ENCODE data around the gene MMAB.

Gene MMAB

DNA sequence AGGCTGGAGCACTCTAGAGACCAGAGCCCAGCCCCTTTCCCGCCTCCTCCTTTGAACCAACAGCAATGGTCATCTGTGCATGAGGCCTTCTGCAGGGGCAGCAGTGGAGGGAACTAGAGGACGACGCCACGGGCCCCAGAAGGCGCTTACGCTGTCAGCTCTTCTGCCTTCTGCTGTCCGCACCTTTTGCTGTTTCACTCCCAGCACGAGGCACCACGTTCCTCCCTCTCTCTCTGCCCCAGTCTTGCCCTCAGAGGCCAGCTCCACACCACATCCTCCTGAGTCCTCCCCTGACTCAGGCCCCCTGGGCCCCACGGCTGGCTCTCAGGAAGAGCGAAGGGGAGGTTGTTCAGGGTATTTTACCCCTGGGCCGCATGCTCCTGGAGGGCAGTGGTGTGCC, 15.5 kb downstream of the MMAB start:
- DNase-seq, result no peak

DNA sequence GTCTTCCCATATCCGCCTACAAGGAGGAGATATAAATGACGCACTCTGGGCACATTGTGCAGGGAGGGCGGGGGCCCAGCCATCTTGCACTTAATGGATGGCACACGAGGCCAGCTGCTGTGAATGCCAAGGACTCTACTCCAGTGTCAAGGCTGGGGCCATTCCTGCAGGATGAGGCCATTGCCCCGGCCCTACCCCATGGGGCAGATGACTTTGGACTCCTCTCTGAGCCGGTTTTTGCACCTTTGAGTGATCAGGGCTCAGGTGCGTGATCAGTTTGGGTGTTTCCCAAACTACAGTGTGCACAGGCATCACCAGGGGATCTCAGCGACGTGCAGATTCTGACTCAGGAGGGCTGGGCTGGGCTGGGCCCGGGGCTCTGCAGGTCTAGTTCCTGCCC, 16.1 kb downstream of the MMAB start:
- DNase-seq, result no peak

DNA sequence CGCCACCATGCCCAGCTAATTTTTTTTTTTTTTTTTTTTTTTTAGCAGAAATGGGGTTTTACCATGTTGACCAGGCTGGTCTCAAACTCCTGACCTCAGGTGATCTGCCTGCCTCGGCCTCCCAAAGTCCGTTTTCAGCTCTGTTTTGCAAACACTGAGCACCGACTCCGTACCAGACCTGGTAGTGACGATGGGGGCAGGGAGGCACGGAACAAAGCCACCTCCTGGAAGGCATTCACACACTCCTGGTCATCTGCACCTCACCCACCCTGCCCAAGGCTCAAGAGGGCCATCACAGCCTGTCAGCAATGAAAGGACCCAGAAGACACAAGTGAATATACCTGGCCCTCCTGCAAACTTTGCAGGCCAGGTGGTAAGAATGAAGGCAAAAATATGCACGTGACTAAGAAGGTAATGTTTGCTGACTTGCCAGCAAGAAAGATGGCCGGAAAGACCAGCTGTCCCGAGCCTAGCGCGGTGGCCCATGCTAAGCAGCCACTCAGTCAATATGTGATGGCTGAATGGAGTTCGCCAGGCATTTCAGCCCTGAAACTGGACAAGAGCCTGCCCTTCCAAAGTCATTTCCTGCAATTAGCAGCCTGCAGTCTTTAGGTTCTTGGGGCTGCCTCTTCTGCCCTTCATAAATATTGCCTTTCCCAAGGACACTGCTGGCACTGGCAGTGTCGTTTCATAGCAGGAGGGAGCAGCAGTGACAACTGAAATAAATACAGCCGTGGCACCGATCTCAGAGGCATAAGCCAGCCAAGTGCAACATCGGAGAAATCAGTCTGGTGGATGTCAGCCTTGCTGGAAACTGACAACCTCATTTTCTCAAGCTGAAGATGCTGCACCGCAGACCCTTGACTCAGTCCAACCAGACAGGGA, 17.6 kb downstream of the MMAB start:
- no peak for DNase-seq

DNA sequence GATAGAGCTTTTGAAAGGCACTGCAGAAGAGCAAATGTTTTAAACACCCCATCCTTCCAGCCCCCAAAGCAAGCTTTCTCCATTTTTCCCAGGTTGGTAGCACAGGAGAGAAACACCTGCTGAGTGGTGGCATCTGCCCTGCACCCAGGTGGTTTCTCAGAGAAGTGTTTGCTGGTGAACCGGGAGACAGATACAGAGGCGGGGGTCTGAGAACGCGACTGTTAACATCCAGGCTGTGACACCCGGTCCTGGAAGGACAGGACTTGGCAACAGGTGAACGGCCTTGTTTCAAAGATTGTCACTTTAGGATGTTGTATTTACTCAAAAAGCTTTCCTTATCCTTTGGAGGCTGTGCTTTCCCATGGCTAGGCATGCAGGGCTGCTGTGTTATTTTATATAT, 18.5 kb downstream of the MMAB start:
- DNase-seq, result no peak

DNA sequence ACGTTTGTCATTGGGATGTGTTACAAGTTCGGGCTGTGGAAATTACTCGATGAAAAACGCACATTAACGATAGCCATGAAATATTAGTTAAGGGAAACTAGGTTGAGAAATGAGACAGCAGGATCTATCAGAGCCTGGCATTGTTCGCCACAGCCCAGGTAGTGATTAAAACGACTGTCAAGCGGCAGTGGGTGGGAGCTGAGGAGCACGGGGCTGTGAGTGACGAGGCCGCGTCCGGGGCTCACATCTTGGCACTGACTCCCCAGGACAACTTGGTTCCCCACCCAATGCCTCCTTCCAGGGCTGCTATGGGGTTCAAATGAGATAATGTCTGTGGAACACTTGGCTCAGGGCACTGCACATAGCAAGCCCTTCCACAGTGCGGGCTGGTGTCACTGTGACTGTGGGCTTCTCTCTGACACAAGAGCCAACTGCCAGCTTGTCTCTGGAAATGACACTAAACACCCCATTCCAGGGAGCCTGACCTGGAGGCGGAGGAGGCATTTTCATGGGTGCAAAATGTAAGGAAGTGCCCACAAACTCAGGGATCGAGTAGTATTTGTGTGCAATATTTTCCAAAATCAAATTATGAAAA, 19.3 kb downstream of the MMAB start:
- DNase-seq, result no peak

DNA sequence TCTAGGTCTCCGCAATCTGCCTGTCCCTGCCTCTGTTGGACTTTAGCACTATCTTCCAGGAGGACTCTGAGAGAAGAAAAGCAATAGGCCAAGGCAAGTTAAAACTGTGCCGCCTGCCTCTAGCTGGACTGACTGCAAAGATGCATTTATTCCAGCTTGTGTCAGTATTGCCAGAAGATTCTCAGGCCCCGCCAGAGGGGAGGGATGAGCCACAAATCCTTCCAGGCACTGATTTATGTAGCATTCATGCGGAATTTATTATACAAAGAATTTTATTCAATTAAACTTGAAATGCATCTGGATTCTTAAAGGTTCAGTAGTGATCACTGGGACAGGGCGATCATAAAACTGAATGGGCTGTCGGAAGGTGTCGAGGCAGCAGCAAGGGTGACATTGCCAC, 19.8 kb downstream of the MMAB start:
- no peak for DNase-seq

DNA sequence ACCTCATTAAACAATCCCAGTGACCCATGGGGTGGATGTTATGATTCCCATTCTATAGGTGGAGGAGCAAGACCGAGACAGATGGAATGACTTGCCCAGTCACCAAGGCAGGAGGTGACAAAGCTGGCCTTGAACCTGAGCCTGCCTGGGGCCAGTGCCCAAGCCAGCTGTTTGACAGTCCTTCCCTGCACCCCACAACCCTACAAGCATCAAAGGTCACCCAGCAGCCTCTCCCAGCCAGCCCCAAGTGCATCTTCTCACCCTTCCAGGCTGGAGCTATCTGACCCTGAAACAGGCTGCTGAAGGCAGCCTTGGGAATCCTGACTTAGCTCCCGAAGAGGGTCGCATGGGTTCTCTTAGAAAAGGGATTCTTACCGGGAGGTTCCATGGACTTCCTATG, 20.3 kb downstream of the MMAB start:
- no peak for DNase-seq

DNA sequence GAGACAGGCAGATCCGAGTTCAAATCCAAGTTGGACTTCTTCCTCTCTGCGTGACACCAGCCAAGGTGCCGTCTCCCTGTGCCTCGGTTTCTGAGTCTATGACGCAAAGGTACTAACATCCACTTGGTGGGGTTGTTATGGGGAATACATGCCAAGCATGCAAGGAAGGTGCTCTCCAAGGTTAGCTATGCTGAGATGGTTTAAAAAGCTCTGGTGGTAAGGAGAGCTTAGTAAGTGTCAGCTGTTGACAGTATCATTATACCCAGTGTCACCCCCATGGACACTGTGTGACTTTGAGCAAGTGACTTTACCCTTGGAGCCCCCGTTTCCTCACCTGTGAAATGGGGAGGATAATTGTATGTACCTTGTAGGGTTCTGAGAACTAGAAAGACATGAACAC, 22.2 kb downstream of the MMAB start:
- no peak for DNase-seq

DNA sequence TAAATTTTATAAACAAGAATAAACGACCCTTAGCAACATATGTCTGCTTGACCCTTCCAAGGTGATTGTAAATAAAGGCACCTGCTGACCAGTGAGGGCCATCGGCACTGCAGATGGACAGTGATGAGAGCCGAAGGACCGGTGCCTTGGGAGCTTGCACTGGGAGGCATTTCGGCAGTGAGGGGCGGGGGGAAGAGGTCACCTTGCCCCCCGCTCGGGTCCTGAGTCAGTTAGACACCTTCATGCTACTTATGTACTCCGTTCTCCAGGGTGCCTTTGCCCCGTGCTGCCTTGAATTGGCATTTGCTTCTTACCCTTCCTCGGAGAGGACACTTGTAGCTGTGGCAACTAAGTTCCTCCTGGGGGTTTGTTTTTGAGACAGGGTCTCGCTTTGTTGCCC, 23.0 kb downstream of the MMAB start:
- no peak for DNase-seq

DNA sequence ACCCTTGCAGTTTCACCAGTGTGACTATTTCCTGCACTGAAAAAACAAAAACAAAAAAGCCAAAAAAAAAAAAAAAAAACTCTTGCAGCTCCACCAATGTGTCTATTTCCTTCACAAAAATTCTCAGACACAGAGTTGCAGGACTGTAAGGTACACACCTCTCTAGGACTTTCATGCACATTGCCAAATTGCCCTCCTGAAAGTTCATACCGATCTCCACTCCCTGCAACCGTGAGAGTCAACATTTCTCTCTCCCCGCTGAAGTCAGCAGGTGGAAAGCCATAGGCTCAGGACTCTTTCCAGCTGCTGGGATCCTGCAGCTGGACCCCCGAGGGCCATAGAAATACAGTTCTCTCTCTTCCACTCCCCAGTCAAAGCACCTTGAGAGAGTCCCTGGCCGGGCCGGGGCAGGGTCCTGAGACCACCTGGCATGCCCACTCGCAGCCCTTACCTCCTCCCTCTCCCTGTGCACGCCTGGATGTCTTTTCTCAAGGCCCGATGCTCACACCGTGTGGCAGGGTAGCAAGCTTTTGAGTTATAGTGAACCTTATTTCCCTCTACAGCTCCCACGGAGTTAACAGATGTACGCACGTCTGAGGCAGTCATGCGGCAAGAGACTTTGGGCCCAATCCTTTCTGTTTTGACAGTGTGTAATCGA, 23.6 kb downstream of the MMAB start:
- DNase-seq, result no peak

DNA sequence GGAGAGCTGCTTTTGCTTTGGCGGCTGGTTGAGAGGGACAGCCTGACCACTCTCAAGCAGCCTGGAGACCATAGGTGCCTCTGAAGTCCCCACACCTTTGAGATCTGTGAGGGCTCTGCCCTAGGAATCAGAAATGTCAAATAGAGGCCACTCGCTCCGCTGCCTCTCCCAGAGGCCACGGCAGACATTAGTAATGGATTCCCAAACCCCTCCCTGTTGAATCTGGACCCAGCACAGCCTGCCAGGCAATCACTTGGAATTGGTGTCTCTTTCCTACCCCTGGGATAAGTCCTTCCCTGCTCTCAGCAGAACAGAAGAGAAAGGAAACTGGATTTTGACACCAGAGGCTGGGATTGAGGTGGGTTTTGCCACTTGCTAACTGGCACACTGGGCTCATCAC, 25.0 kb downstream of the MMAB start:
- no peak for DNase-seq

DNA sequence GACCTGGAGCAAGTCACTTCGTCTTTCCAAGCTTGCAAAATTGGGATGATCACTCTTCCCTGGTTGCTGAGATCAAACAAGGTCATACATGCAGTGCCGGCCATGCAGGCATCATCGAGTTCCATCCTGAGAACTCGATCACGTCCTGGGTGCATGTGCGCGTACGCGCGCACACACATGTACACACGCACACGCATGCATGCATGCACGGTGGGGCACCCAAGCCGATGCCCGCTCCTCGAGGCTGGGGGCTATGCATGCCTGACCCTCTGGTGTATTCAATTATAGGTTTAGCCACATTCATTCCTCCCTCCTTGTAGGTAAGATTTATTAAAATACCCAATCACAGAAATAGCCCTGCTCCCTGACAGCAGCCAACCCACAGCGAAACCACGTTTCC, 26.0 kb downstream of the MMAB start:
- no peak for DNase-seq

DNA sequence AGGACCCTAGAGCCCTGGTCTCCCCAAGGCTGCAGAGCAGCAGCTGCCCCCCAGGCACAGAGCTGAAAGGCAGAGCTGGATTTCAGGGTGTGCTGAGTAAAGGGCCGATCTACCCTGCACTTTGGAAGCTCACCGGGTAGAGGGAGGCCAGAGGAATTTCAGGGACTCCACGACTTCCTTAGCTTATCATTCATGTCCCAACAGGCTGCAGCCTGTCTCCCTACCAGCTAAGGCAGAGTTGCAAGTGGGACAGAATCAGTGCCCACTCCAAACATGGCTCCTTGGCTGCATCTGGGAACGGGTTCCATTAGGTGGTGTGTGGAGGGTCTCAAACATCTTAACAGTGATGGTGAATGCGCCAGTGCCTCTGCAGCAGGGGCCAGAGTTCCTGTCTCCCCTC, 27.5 kb downstream of the MMAB start:
- DNase-seq, result no peak

DNA sequence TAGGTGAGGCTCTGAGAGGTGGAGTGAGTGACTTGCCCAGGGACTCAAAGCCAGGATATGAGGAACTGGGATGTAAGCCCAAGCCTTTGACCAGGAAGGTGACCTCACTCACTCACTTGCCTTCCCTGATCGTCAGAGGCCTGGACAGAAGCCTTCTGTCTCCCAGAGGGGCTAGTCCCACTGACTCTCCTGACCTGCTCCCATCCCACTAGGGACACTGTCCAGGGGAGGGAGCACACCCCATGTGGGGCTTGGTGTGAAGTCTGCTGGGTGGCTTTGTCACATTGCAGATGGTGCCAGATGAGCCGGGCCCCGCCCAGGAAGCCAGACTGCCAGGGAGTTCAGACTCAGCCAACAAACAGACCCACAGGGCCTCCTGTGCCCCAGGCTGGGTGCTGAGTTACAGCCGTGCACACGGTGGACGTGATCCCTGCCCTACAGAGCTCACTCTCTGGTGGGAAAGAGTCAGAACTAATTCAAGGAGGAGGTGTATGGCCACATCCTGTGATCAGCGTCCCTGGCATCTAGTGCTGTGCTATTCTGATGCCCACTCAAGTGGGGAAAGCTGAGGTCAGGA, 28.3 kb downstream of the MMAB start:
- DNase-seq, result no peak

DNA sequence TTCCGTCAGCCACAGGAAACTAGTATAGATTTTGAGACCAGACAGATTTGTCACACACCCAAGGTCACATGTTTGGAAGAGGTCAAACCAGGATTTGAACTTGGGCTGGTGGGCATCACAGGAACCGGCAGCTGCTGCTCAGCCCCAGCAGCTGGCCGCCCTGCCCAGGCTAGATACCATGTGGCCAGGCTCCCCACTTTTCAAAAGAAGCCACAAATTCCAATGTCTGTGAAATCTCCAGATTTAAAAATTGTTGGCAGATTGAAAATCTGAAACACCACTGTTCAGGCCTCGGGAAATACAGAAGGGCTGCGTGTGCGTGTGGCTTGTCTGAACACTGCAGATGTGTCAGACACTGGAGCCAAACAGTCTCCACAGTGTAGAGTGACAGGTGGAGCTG, 30.4 kb downstream of the MMAB start:
- no peak for DNase-seq

DNA sequence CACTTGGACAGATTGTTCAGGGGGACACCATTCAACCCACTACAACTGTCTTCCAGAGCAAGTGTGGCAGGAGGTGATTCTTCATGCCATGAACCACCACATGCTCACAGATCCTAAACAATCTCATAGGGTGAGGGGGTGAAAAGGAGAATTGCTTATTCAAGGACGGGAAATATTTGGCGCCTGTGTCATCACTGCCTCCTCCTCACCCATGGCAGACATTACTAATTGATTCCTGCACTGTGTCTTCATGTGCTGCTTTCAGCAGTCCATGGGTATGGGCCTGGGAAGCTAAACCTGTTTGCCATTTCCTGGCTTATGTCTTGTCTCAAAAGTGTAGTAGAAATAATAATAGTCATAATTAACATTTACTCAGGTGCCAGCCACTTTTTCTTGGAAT, 31.3 kb downstream of the MMAB start:
- DNase-seq, result peak; percentile 76

DNA sequence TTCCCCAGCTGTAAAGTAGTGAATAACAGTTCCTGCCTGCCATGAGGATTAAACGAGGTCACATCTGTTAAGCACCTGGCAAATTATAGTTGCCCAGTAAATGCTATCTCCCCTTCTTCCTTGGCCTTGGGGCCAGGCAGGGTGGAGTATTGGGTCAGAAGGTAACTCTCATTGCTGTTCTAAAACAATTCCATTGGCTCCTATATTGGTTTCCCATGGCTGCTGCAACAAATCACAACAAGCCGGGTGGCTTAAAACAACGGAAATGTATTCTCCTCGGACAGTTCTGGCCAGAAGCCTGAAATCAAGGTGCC, 31.9 kb downstream of the MMAB start:
- DNase-seq, result no peak

DNA sequence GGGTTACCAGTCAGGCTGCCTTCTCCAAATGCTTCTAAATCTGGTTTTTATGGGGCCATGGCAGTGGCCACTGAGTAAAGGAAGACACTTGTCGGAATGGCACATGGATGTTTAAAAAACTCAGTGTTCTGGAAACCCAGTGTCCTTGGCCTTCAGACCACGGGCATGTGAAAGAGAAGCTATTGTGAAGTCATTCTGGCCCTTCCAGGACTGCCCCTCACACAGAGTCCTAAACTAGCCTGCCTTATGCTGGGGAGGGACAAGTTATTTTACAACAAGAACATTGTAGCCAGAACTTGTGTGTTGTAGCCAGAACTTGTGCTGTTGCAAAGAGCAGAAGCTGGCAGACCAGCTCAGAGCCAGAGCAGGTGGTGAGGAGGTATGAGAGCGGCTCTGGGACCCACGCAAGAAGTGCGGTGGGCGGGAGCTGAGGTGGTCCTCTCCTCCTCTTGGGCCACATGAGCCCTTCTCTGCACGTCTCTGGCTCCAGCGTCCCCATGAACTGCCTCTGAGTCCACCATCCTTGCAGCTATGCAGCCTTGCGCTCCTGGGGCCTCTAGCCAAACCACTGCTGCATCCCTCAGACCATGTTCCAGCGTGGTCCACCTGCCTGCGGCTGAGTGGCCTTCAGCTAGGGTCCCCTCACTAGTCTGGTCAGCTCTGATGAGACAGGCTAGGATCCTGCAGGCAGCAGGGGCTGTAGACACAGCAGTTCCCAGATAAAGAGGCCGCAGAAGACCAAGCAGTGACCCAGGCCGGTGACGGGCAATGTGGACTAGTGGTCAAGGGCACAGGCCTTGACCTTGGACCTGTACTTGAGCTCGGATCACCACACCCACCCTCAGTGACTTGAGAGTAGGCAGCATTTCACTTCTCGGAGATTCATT, 32.5 kb downstream of the MMAB start:
- DNase-seq, result no peak

DNA sequence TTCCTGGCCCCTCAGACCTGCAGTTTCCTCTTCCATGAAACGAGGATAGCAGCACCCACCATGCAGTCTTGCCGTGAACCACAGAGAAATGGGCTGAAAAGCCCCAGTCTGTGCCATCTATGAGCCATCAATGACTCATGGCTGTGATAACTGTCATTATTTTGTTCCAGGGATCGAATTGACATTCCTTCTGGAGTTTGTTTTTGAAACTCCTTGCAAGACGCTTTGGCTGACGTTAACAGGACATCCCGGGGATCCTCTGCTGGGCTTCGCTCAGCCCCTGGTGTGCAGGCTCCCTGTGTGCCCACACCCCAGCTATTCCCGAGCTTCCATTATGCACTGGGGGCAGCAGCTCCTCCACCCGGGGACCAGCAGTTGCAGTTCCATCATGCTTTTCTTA, 33.8 kb downstream of the MMAB start:
- DNase-seq, result peak; percentile 70

DNA sequence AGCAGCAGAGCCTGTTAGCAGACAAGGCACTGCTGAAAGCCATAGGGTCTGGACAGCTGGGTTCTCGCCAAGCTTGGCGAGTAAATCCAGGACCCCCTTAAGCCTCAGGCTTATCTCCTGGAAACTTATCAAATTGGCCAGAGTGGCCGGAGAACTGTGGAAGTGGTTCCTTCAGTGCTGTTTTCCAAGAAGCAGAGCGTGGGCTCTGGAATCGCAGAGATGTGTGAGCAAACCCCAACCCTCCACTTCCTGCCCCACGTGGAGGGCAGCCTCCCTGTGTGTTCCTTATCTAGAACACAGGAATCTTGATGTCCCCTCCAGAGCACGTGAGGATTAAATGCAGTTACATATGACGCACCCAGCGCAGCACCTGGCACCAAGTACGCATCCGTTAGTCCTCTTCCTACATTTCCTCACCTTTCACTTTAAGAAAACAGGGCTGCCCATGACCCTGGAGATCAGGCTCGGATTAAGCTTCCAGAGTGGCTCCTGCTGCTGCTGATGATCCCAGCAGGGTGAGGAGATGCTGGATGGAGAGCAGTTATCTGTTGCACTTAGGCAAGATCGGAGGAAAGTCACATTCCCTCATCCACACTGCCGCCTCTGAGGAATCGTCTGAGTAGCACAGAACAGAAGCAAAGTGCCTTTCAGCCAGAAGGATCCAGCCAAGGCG, 35.0 kb downstream of the MMAB start:
- DNase-seq, result no peak

DNA sequence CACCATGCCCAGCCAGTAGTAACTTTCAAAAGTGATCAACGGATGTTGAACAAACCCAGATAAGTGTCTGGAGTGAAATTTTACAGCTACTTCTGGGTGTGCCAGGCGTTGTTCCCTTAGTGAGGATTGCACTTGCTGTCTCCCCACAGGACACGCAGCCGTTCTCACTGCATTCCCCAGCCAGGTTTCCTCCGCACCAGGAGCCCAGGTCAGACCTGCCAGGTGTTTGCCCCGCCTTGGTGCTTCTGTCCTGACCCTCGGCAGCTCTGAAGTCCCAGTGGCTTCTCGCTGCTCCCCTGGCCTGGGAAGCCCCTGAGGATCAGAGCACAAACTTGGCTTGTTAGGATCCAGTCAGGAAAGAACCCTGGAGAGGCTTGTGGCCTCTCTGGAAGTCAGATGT, 36.2 kb downstream of the MMAB start:
- no peak for DNase-seq

DNA sequence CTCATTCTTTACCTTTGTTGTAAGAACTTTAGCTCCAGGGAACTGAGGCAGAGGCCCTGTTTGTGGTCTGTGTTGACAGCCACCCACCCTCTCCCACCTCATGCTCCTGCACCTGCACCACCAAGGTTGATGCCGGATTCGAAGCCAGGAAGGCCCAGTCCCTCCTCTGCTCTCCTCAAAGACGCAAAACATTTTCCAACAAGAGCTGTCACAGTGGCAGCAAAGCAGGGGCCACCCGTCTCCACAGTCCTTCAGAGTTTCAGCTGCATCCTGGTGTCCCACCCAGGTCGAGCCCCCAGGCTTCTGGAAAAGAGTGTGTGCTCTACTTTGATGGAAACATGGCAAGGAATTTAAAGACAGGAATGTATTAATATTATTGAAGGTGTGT, 37.4 kb downstream of the MMAB start:
- DNase-seq, result no peak
